Measurements from ENCODE around the gene GABRD.

Gene GABRD

DNA sequence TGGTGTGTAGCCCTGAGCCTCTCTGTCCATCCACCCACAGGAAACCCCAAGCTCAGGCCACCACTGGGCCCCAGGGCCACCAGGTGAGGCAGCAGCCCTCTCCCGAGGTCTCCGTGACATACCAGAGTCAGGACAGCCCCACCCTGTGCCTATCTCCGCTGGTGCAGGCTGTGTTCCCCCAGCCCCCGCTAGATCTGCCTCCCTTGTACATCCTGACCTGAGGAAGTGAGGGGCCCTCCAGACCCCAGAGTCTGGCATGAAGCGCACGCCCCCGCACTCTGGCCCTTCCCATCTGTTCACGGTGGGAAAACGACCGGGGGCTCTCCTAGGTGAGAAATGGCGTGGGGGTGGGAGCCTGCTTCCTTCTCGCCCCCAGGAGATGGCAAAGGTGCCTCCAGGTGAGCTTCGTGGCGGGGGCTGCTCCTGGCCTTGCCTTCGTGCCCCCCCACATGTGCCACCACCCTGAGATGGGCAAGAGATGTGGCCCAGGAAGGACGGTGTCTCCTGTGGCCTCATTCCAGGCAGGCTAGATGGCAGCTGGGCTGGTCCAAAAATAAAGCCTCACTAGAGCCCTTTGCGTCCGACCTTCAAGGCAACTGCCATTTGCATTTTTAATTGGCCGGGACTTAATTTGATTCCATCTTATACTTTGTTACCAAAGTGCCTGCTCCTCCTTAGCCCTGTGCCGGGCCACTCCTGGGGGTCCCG is 3.1 kb downstream of the GABRD start:
- DNase-seq (ENCODE audit: extremely low read depth, insufficient read length): no peak
- no peaks in the 10 kb centered on the region for H3K36me3 ChIP-seq (ENCODE audit: control insufficient read depth, insufficient read depth, low read length)
- no peaks in the 10 kb centered on the region; the same call in 1 of the 2 replicates for H3K27me3 ChIP-seq (replicated peaks; ENCODE audit: control insufficient read depth, insufficient read depth, low read length)
- H3K4me3 ChIP-seq (replicated peaks; ENCODE audit: low read depth, low read length): no peak overlapping the region
- TF ChIP-seq, protein P1, sequence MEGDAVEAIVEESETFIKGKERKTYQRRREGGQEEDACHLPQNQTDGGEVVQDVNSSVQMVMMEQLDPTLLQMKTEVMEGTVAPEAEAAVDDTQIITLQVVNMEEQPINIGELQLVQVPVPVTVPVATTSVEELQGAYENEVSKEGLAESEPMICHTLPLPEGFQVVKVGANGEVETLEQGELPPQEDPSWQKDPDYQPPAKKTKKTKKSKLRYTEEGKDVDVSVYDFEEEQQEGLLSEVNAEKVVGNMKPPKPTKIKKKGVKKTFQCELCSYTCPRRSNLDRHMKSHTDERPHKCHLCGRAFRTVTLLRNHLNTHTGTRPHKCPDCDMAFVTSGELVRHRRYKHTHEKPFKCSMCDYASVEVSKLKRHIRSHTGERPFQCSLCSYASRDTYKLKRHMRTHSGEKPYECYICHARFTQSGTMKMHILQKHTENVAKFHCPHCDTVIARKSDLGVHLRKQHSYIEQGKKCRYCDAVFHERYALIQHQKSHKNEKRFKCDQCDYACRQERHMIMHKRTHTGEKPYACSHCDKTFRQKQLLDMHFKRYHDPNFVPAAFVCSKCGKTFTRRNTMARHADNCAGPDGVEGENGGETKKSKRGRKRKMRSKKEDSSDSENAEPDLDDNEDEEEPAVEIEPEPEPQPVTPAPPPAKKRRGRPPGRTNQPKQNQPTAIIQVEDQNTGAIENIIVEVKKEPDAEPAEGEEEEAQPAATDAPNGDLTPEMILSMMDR (IDR thresholded peaks at IDR 0.05; ENCODE audit: insufficient read depth, low read length, poor library complexity, severe bottlenecking): no peak

DNA sequence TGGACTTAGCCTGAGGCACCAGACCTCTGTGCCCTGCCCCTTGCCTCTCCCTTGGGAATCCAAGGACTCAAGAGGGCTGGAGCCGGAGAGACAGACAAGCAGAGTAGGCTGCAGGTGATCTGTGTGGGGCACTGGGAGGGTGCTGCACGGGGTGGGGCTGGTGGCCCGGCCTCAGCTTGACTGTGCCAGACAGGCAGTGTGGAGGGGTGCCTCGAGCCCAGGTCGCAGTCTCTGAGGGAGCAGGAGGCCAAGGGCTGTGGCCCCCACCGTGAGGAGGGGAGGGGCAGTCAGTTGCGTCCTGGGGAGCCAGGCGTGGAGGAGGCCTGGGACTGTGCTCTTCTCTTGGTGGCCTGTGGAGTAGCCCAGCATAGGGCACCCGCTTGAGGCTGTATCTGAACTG is 4.0 kb downstream of the GABRD start:
- Histone ChIP-seq H3K27me3 (replicated peaks; ENCODE audit: control insufficient read depth, insufficient read depth, low read length) (no peaks in the 10 kb centered on the region; the same call in 1 of the 2 replicates), H3K36me3 (ENCODE audit: control insufficient read depth, insufficient read depth, low read length) (no peaks in the 10 kb centered on the region), H3K4me3 (replicated peaks; ENCODE audit: low read depth, low read length) (no peak overlapping the region)
- TF ChIP-seq, protein P1 (IDR thresholded peaks at IDR 0.05; ENCODE audit: insufficient read depth, low read length, poor library complexity, severe bottlenecking): no peak
- no peak for DNase-seq (ENCODE audit: extremely low read depth, insufficient read length)

DNA sequence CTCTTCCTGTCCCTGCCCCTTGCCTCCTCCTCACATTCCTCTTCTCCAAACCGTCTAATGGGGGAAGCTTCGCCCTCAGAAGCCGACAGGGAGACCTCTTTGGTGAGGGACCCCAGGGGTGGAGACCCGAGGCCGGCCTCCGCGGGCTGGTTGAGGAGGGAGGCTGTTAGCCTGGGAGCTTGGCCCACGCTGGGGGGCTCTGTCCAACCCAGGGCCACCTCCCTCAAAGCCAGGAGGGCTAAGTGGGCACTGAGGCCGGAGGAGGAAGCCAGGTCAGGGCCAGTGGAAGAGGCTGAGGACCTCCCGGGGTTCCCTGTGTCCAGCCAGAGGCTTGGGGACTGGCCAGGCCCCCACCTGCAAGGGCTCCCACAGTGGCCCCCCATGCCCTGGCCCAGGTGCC is 5.3 kb downstream of the GABRD start:
- H3K4me3 ChIP-seq (replicated peaks; ENCODE audit: low read depth, low read length): no peak overlapping the region
- no peaks in the 10 kb centered on the region; the same call in 1 of the 2 replicates for H3K27me3 ChIP-seq (replicated peaks; ENCODE audit: control insufficient read depth, insufficient read depth, low read length)
- TF ChIP-seq, protein P1 (IDR thresholded peaks at IDR 0.05; ENCODE audit: insufficient read depth, low read length, poor library complexity, severe bottlenecking): no peak
- H3K36me3 ChIP-seq (ENCODE audit: control insufficient read depth, insufficient read depth, low read length): no peaks in the 10 kb centered on the region
- no peak for DNase-seq (ENCODE audit: extremely low read depth, insufficient read length)

DNA sequence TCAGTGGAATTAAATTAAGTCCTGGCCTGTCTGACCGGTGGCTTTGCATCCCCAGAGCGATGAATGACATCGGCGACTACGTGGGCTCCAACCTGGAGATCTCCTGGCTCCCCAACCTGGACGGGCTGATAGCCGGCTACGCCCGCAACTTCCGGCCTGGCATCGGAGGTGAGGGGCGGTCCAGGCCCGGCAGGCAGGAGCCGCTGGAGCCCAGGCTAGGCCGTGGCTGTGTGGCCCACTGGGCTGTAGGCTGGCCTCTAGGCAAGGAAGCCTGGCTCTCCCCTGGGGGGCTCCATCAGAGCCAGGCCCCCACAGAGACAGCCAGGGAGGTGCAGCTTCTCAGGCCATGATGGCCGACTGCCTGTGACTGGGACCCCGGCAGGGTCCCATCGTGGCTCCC is 5.7 kb downstream of the GABRD start:
- Histone ChIP-seq H3K27me3 (replicated peaks; ENCODE audit: control insufficient read depth, insufficient read depth, low read length) (no peaks in the 10 kb centered on the region; the same call in 1 of the 2 replicates), H3K36me3 (ENCODE audit: control insufficient read depth, insufficient read depth, low read length) (no peaks in the 10 kb centered on the region)
- TF ChIP-seq, protein P1 (IDR thresholded peaks at IDR 0.05; ENCODE audit: insufficient read depth, low read length, poor library complexity, severe bottlenecking): no peak

GRCh38 chr1:2025491-2025981 is 6.4 kb downstream of the GABRD start:
- DNase-seq (ENCODE audit: extremely low read depth, insufficient read length): no peak
- Histone ChIP-seq H3K4me3 (replicated peaks; ENCODE audit: low read depth, low read length) (no peak overlapping the region), H3K36me3 (ENCODE audit: control insufficient read depth, insufficient read depth, low read length) (no peaks in the 10 kb centered on the region), H3K27me3 (replicated peaks; ENCODE audit: control insufficient read depth, insufficient read depth, low read length) (no peaks in the 10 kb centered on the region; the same call in 1 of the 2 replicates)
- TF ChIP-seq, protein P1 (IDR thresholded peaks at IDR 0.05; ENCODE audit: insufficient read depth, low read length, poor library complexity, severe bottlenecking): no peak

More for the DNA sequence above, 5.7 kb downstream of the GABRD start:
- no peak for DNase-seq (ENCODE audit: extremely low read depth, insufficient read length)
- no peak overlapping the region for H3K4me3 ChIP-seq (replicated peaks; ENCODE audit: low read depth, low read length)

Measured in GM06990 (cell line).